ENCODE measurements around the gene BAIAP2. TPM values are rescaled to one million over a fixed set of nuclear protein-coding genes. Genes with fewer than 3 reads are reported as not detected.

BAIAP2 gene
- total and polyA plus RNA-seq, 2 donors (not counting 3 experiments of a cell fraction or from before 2014, with no cell fraction given): 12.3 to 18.6 TPM

DNA sequence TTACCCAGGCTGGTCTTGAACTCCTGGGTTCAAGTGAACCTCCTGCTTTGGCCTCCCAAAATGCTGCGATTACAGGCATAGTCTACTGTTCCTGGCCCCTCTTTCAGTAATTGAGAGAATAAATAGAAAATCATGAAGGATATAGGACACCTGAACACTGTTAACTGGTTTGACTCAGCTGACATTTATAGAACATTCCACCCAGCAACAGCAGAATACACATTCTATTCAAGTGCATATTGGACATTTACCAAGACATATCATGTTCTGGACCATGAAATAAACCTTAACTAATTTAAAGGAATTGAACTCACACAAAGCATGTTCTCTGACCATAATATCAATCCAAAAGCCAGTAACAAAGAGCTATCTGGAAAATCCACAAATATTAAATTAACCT lies 19.8 kb upstream of the BAIAP2 start:
- POLR2A ChIA-PET: no interaction called here
- FAIRE-seq (no peak), DNase-seq (ENCODE audit: low read depth, low spot score) (no peak)
- dilution Hi-C loops (cut with MboI; ENCODE audit: extremely low pct_ligation_motif_present, low sequenced_read_pairs): no loop called here
- no peaks in the 10 kb centered on the region for H4K20me1 ChIP-seq (replicated peaks; ENCODE audit: control insufficient read depth, extremely low read depth, insufficient read depth, low read length)
- peaks cover 2 to 3% of the 10 kb centered on the region in 2 experiments for H3K27me3 ChIP-seq (ENCODE audit: control insufficient read depth in 2 of 2, insufficient read depth in 2 of 2, low read length in 2 of 2)
- H3K79me2 ChIP-seq (ENCODE audit: control insufficient read depth, insufficient read depth, low read length): no peaks in the 10 kb centered on the region
- H3K9me1 ChIP-seq (replicated peaks; ENCODE audit: control insufficient read depth, extremely low read depth, insufficient read depth, low read length): no peaks in the 10 kb centered on the region
- H2AFZ ChIP-seq (ENCODE audit: low read depth, low read length): no peak overlapping the region
- no peak overlapping the region for H3K27ac ChIP-seq (ENCODE audit: insufficient read depth, low read depth, low read length)
- BruUV-seq (replicated peaks): no TSS peak
- H3K4me1 ChIP-seq (ENCODE audit: control insufficient read depth, extremely low read depth, insufficient read depth, low read length): peaks cover 9% of the 10 kb centered on the region
- H3K36me3 ChIP-seq (ENCODE audit: control insufficient read depth in 2 of 2, extremely low read depth in 1 of 2, insufficient read depth in 2 of 2, low read length in 2 of 2): no peaks in the 10 kb centered on the region
- TF ChIP-seq GATA2 (IDR thresholded peaks at IDR 0.05; ENCODE audit: insufficient read depth, insufficient read length, low read depth, low read length) (no peak), MYC (IDR thresholded peaks at IDR 0.05; ENCODE audit: low read depth, low read length) (no peak), EZH2 (IDR thresholded peaks at IDR 0.05; ENCODE audit: borderline replicate concordance, low read depth, low read length, severe bottlenecking) (no peak), POLR2AphosphoS5 (IDR thresholded peaks at IDR 0.05; ENCODE audit: insufficient read depth, low read depth, low read length) (no peak), JUN (IDR thresholded peaks at IDR 0.05; ENCODE audit: borderline replicate concordance, insufficient read depth, insufficient read length, low read depth) (no peak), POLR2A (IDR thresholded peaks at IDR 0.05; ENCODE audit: low read depth, low read length) (no peak), FOS (IDR thresholded peaks at IDR 0.05; ENCODE audit: borderline replicate concordance, insufficient read depth, low read length) (no peak)
- TF ChIP-seq, protein P1, sequence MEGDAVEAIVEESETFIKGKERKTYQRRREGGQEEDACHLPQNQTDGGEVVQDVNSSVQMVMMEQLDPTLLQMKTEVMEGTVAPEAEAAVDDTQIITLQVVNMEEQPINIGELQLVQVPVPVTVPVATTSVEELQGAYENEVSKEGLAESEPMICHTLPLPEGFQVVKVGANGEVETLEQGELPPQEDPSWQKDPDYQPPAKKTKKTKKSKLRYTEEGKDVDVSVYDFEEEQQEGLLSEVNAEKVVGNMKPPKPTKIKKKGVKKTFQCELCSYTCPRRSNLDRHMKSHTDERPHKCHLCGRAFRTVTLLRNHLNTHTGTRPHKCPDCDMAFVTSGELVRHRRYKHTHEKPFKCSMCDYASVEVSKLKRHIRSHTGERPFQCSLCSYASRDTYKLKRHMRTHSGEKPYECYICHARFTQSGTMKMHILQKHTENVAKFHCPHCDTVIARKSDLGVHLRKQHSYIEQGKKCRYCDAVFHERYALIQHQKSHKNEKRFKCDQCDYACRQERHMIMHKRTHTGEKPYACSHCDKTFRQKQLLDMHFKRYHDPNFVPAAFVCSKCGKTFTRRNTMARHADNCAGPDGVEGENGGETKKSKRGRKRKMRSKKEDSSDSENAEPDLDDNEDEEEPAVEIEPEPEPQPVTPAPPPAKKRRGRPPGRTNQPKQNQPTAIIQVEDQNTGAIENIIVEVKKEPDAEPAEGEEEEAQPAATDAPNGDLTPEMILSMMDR (IDR thresholded peaks at IDR 0.05; ENCODE audit: extremely low read depth in 1 of 2, insufficient read depth in 1 of 2, low read depth in 1 of 2, low read length in 2 of 2): no peak
- TF ChIP-seq, protein P2, sequence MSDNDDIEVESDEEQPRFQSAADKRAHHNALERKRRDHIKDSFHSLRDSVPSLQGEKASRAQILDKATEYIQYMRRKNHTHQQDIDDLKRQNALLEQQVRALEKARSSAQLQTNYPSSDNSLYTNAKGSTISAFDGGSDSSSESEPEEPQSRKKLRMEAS (IDR thresholded peaks at IDR 0.05; ENCODE audit: insufficient read depth, insufficient read length): no peak
- intact Hi-C loops (cut with micrococcal nuclease): no loop called here
- H3K4me3 ChIP-seq (replicated peaks in 1 of 3; ENCODE audit: insufficient read depth in 1 of 3, low read depth in 1 of 3, low read length in 3 of 3): no peak overlapping the region
- H3K4me2 ChIP-seq (ENCODE audit: insufficient read depth, low read length): no peak overlapping the region
- H3K9me3 ChIP-seq (replicated peaks; ENCODE audit: control insufficient read depth, insufficient read depth, low read length): no peaks in the 10 kb centered on the region
- H3K9ac ChIP-seq (replicated peaks; ENCODE audit: extremely low read depth, insufficient read depth, low read length): no peak overlapping the region
- CTCF ChIA-PET: interaction anchor here (1.0 to 1.6 kb wide), 4 partner anchors 9 to 87 kb away, joined by 3 to 7 read pairs (median 4); no protein-coding TSS in a partner anchor

Measured in endothelial cell of umbilical vein (primary cell).